Smooth muscle cell (in vitro differentiated cells): ENCODE measurements around the gene MERTK. TPM values are rescaled to one million over a fixed set of nuclear protein-coding genes. Genes with fewer than 3 reads are reported as not detected.
"Not testable (repeated sequence)": the region's sequence is repeated elsewhere in the genome, so short reads cannot be mapped to it uniquely, and the experiment has no call there.

Source experiments
- DNase-seq: peaks from one replicate; lab custom pipeline; 2025; ENCODE audit not compliant: unreplicated experiment; lab: John Stamatoyannopoulos, UW
- H2AFZ ChIP-seq: fragments of 200-600 bp; sonication (generic); 2 replicates; pipeline ENCODE4 v1.6.0; 2016; ENCODE audit warnings: antibody characterized with exemption, low read depth, mild to moderate bottlenecking
- H3F3A ChIP-seq: fragments of 200-600 bp; sonication (generic); 2 replicates; pipeline ENCODE4 v1.6.0; 2017; ENCODE audit warnings: antibody characterized with exemption, low read depth
- H3K27ac ChIP-seq: fragments of 200-600 bp; sonication (generic); 2 replicates; pipeline ENCODE4 v1.5.1; 2016; ENCODE audit warnings: low read depth, mild to moderate bottlenecking
- H3K27me3 ChIP-seq: fragments of 200-600 bp; sonication (generic); 2 replicates; pipeline ENCODE4 v1.6.1; 2016; ENCODE audit warnings: low read depth, mild to moderate bottlenecking
- H3K36me3 ChIP-seq: fragments of 200-600 bp; sonication (generic); 2 replicates; pipeline ENCODE4 v1.5.1; 2016; ENCODE audit warnings: low read depth
- H3K4me1 ChIP-seq: fragments of 200-600 bp; sonication (generic); 2 replicates; pipeline ENCODE4 v1.5.1; 2016; ENCODE audit warnings: low read depth
- H3K4me2 ChIP-seq: fragments of 200-600 bp; sonication (generic); 2 replicates; pipeline ENCODE4 v1.6.0; 2016; ENCODE audit warnings: mild to moderate bottlenecking
- H3K4me3 ChIP-seq: fragments of 200-600 bp; sonication (generic); 2 replicates; pipeline ENCODE4 v1.5.1; 2016; ENCODE audit warnings: mild to moderate bottlenecking
- H3K79me2 ChIP-seq: fragments of 200-600 bp; sonication (generic); 2 replicates; pipeline ENCODE4 v1.6.0; 2016; ENCODE audit warnings: low read depth, mild to moderate bottlenecking
- H3K9ac ChIP-seq: fragments of 200-600 bp; sonication (generic); 2 replicates; pipeline ENCODE4 v1.6.0; 2016; ENCODE audit warnings: low read depth
- H3K9me3 ChIP-seq: fragments of 200-600 bp; sonication (generic); replicated peaks from 2 replicates; pipeline ENCODE4 v1.5.1; 2016; ENCODE audit warnings: low read depth
- H4K20me1 ChIP-seq: fragments of 200-600 bp; sonication (generic); 2 replicates; pipeline ENCODE4 v1.6.0; 2016; ENCODE audit warnings: low read depth
- CTCF ChIP-seq: fragments of 200-600 bp; sonication (generic); IDR thresholded peaks from 2 replicates; pipeline ENCODE4 v1.5.1; 2017; ENCODE audit warnings: borderline replicate concordance, mild to moderate bottlenecking, antibody characterized with exemption; ENCODE audit not compliant: insufficient read depth, poor library complexity, severe bottlenecking
- WGBS: methylation state at CpG from one replicate; pipeline ENCODE4 v1.1.7; 2016; ENCODE audit warnings: low lambda C conversion rate; 5-methylcytosine and 5-hydroxymethylcytosine counted together
- polyA plus RNA-seq: library from polyadenylated mRNA; unstranded; fragments of >200 nt; fragmentation: Nextera tagmentation; extraction: Ambion mirVana; gene quantifications from 2 replicates; pipeline ENCODE4 v1.2.1, GENCODE V29; 2016
- total RNA-seq: library from RNA; depleted of rRNA; stranded (reverse); fragments of >200 nt; gene quantifications from 2 replicates; pipeline ENCODE4 v1.2.3, GENCODE V29; 2014

Gene MERTK
- total and polyA plus RNA-seq, 2 experiments from 2014 or later = 5.1 to 9.4 TPM

- no peak overlapping the region for H2AFZ ChIP-seq
These were observed 32.0 kb downstream of the MERTK start for GRCh38 chr2:111930409-111930808.

GRCh38 chr2:111930875-111931274 is 32.5 kb downstream of the MERTK start:
- no peaks in the 10 kb centered on the region for H3K4me1 ChIP-seq
- H3K4me3 ChIP-seq = no peak overlapping the region
- no peaks in the 10 kb centered on the region for H3K27me3 ChIP-seq
- H3K27ac ChIP-seq = peak overlapping the region; percentile 56
- 53% methylated on average over 2 of the region's 2 CpGs for WGBS
- no peaks in the 10 kb centered on the region for H4K20me1 ChIP-seq
- TF ChIP-seq CTCF = no peak
- H3K79me2 ChIP-seq = peaks cover 8% of the 10 kb centered on the region
- H3K4me2 ChIP-seq = peak overlapping the region; percentile 6
- no peak overlapping the region for H3K9ac ChIP-seq
- H2AFZ ChIP-seq = no peak overlapping the region
- no peak for DNase-seq
- no peaks in the 10 kb centered on the region for H3K9me3 ChIP-seq
- H3K36me3 ChIP-seq = no peaks in the 10 kb centered on the region
- H3F3A ChIP-seq = peaks cover 11% of the 10 kb centered on the region

More at GRCh38 chr2:111930409-111930808, 32.0 kb downstream of the MERTK start:
- Histone ChIP-seq H3K79me2 (peaks cover 8% of the 10 kb centered on the region), H3K9me3 (no peaks in the 10 kb centered on the region), H3K27ac (peak overlapping the region; percentile 56), H3K4me1 (no peaks in the 10 kb centered on the region), H3K9ac (no peak overlapping the region), H3K4me3 (no peak overlapping the region), H3K27me3 (no peaks in the 10 kb centered on the region), H3F3A (peaks cover 11% of the 10 kb centered on the region), H3K36me3 (no peaks in the 10 kb centered on the region), H3K4me2 (peak overlapping the region; percentile 6), H4K20me1 (no peaks in the 10 kb centered on the region)
- DNase-seq = no peak
- TF ChIP-seq CTCF = no peak
- WGBS = 72% methylated on average over 6 of the region's 6 CpGs

GRCh38 chr2:111932841-111933291 is 34.5 kb downstream of the MERTK start:
- Histone ChIP-seq H3K36me3 (no peaks in the 10 kb centered on the region), H2AFZ (no peak overlapping the region), H4K20me1 (no peaks in the 10 kb centered on the region), H3K9ac (no peak overlapping the region), H3K4me2 (no peak overlapping the region), H3K79me2 (peaks cover 8% of the 10 kb centered on the region), H3K9me3 (no peaks in the 10 kb centered on the region), H3K4me3 (no peak overlapping the region), H3K27me3 (no peaks in the 10 kb centered on the region), H3K27ac (no peak overlapping the region), H3K4me1 (no peaks in the 10 kb centered on the region), H3F3A (no peaks in the 10 kb centered on the region)
- no peak for TF ChIP-seq CTCF
- WGBS = 82% methylated on average over 4 of the region's 4 CpGs
- no peak for DNase-seq

GRCh38 chr2:111933900-111934299 is 35.5 kb downstream of the MERTK start:
- H3K79me2 ChIP-seq, H3K9ac ChIP-seq, DNase-seq, H4K20me1 ChIP-seq, H3K27ac ChIP-seq, H3K27me3 ChIP-seq, H3K9me3 ChIP-seq, H3K36me3 ChIP-seq, H3K4me3 ChIP-seq, H3K4me2 ChIP-seq, H3K4me1 ChIP-seq, H3F3A ChIP-seq, H2AFZ ChIP-seq: not testable (repeated sequence)
- WGBS = 90% methylated on average over 4 of the region's 4 CpGs
